Dermis blood vessel endothelial cell (primary cell): ENCODE data around the gene AP2A2. TPM values are rescaled to one million over a fixed set of nuclear protein-coding genes. Genes with fewer than 3 reads are reported as not detected.

Experiments used
- DNase-seq: peaks from one replicate; pipeline ENCODE4 v3.0.0; 2010
- total RNA-seq: library from RNA; depleted of rRNA; stranded (reverse); fragments of >200 nt; gene quantifications from 2 replicates; pipeline ENCODE4 v1.2.3, GENCODE V29; 2014

The AP2A2 gene
- total RNA-seq, 1 donor from 2014 or later, result 51.1 TPM

DNA sequence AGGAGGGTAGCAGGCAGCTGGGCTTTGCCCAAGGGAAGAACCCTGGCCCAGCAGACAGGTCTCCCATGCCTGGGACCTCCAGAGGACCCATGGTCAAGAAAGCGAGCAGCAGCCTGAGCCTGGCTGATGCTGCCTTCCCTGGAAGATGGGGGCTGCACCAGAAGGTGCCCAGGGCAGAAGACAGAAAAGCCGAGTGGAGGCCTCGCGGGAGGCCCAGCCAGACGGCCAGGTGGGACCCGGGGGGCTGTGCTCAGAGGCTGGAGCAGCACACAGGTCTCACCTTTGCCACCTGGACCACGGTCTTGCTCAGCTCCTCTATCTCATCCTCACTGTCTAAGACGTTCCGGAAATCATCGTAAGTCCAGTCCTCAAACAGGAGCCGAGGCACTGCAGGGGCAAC lies 25.9 kb upstream of the AP2A2 start:
- no peak for DNase-seq

DNA sequence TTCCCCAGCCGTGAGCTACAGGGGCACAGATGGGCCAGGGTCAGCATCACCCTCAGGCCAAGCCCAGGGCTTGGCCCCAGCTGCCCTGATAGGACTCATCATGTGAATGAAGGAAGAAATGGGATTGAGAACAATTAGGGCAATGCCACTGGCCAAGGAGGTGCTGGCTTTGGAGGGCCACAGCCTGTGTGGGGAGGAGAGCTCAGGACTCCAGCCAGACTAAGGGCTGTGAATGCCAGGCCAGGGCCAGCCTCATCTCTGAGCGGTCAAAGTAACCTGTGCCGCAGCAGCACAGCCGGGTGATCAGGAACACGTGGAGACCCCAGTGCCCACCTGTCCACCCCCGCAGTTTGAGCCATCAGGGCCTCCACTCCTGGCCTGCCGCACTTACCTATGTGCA lies 25.1 kb upstream of the AP2A2 start:
- no peak for DNase-seq

DNA sequence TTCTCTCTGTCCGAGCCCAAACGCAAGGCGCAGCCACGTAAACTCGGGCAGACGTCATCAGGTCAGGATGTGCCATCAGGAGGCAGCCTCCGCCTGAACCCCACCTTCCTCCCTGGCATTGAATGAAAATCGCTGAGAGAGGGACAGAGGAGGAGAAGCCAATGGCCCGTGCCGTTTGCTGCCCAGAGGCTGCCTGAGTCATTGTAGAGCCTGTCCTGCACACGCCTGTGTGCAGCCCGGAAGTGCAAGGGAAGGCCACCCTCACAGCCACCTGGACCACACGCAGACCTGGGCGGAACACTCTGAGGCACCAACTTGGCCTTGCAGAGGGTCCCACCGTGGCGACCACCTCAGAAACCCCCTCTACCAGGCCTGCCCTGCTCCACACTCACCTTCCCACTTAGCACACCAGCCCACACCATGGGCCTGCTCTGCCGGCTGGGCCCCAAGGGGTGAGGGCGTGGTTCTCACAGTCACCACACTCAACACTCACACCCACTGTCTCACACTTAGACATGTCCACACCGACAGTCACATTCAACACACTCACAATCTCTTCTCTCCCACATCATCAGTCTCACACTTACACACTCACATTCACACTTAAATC lies 24.1 kb upstream of the AP2A2 start:
- DNase-seq, result no peak

DNA sequence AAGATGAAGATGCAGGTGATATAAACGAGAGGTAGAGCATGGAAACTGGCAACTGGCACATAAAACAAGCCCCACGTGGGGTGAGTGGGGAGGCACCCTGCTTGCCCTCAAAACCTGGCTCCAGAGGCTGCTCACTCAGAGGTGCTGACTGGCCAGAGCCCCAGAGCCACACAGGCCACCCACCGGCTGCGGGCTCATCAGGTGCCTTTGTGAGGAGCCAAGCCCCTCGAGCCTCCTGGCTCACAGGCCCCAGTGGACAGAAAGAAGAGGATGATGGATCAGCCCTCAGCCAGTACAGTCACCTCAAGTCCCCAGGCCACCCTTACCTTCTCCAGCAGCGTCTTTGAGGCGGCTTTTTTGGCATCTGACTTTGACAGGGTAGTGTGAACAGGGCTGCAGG lies 21.3 kb upstream of the AP2A2 start:
- no peak for DNase-seq

DNA sequence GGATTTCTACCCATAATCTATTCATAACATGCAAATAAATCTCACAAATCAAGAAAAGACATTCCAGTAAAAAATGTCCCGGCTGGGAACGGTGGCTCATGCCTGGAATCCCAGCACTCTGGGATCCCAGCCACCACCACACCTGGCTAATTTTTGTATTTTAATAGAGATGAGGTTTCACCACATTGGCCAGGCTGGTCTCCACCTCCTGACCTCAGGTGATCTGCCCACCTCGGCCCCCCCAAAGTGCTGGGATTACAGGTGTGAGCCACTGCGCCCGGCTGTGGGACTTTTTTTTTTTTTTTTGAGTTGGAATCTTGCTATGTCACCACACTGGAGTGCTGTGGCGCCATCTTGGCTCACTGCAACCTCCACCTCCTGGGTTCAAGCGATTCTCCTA lies 19.7 kb upstream of the AP2A2 start:
- DNase-seq, result no peak

DNA sequence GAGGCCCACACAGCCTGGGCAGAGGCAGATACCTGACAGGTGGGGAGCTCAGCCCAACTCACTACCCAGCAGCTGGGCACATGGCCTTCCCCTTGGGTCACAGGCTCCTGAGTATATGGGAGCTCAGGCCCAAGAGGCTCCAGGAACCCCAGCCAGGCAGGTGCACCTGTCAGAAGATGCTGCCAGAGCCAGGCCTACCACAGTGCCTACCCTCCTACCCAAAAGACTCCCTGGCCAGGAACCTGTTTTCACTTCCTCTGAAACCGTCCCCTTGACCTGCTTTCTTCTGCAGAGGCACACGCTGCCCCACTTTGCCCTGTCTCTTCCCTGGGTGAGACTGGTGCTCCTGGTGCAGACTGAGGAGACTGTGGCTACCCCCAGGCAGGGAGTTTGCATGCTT lies 18.0 kb upstream of the AP2A2 start:
- DNase-seq, result no peak

DNA sequence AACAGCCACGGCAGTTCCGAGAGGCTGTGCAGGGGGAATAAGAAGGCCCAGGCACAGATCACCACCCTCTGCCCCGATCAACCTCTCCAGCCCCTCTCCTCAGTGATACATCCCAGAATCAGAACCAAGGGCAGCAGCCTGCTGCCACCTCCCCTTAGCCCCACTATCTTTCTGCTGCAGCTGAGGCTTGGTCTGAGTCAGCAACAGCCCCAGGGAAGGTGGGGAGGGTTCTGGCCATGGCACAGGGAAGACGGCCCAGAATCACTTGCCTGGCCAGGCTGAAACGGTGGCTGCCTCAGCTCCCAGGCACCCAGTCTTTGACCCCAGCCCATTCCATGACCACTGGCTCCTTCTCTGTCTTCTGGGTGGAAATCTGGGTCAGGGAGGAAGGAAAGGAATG lies 17.4 kb upstream of the AP2A2 start:
- DNase-seq, result no peak

DNA sequence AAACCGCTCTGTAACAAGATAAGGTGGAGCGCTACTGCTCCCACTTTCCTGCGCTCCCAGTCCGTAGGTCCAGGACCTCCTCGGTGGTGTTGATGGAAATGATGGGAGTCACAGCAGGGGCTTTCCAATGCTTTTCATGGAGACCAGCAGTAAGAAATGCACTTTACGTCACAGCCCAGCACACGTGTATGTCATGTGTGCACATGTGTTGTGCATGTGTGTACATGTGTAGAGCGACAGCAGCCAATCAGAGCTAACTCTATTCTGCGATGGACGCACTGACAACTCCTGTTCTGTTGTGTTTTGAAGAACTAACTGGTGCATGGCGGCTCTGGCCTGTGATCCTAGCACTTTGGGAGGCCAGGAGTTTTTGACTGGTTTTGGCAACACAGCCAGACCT lies 16.3 kb upstream of the AP2A2 start:
- no peak for DNase-seq

DNA sequence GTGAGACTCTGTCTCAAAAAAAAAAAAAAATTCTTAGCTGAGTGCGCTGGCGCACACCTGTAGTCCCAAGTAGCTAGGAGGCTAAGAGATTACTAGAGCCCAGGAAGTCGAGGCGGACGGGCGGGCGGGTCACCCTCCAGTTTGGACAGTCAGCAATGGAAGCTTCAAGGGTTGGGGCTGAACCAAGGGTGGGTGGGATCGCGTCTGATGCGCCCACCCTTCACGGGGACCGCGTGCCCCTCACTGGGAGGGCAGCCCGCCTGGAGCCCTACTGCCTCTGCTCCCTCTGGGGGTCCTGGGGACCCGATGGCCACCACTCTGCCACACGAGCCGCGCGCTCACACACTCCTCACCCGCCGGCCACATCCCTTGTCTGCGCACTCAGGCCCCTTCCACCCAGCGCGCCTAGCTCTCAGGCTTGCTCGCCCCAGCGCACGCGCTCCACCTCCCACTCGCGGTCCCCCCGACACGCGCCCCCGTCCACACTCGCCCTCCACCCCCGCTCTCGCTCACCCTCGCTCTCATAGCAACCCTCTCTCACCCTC lies 15.6 kb upstream of the AP2A2 start:
- DNase-seq, result no peak

DNA sequence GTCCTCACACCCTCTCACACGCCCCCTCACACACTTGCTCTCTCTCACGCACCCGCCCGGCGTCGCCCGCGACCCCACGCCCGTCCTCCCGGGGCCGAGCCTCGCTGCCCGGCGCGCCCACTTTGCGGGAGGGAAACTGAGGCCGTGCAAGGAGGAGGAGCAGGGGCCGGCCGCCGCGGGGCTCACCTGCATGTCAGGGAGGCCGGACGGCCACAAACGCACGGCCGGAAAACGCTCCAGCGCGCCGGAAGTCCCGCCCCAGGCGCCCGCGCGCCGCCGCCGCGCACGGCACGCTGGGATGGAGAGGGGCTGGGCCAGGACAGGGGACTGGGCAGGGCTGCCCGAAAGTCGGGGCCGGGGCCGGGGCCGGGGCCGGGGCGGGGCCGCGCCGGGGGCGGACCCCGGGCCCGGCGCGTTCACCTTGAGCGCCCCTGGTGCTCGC lies 15.1 kb upstream of the AP2A2 start, which contains the start of gene CHID1:
CHID1 (minus strand) TSS at position 222 of the 442 bp plus-strand sequence. CDS start 5,994 bp downstream, outside the sequence.
- DNase-seq, result peak; percentile 86

DNA sequence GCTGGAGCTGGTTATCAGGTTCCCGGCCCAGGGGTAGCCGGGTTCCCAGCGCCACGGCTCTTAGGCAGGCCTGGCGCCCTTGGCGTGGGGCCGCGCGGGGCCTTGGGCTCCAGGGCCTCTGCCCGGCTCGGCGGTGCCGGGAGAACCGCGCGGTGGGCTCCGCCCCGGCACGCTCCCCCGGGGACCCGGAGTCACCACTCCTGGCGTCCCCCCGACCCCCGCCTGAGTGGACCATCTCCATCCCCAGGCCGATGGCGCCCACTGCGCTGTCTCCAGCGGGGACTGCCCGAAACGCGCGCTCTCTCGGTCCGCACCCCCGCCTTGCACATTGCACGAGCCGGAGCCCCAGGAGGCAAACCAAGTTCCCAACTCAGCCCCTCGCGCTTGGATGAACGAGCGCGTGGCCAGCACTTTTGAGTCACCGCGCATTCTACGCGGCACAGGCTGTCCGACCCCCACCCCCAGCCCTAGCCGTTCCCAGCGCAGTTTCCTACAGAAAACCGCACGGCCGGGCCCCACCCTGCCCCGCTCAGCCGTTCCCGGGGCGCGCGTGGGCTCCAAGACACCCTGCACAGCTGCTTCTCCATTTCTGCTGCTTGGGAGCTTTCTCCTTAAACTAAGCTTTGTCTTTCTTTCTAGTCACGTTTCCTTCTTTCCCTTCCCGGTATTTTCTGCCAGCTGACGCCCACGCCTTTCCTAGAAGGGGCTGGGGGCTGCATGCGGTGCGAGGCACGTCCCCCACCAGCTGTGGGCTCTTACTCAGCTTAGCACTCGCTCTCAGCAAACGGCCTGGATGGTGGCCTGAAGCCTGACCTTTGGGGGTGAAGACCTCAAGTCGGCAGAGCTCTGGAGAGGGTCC lies 14.4 kb upstream of the AP2A2 start:
- peak; percentile 58 for DNase-seq

DNA sequence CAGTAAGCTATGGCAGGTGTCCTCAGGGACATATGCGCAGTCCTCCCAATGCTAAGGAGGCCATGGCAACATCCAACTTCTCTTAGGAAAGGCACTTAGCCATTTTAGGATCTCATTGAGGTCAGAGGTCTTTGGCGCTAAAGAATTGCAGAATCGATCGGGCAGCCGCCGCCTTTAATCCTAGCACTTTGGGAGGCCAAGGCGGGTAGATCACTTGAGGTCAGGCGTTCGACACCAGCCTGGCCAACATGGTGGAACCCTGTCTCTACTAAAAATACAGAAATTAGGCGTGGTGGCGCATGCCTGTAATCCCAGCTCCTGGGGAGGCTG lies 13.8 kb upstream of the AP2A2 start:
- DNase-seq, result no peak

DNA sequence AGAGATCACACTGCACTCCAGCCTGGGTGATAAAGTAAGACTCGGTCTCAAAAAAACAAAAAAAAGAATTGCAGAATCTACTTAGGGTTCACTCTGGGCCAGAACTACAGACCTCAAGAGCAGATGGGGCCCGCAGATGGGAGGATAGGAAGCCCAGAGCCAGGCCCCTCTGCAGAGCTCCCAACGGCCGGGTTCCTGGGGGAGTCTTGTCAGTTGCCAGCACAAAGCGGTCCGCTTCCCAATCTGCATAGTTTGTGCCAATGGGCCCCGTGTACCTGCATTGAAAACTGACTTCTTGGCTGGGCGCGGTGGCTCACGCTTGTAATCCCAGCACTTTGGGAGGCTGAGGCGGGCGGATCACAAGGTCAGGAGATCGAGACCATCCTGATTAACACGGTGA lies 13.4 kb upstream of the AP2A2 start:
- DNase-seq, result no peak

DNA sequence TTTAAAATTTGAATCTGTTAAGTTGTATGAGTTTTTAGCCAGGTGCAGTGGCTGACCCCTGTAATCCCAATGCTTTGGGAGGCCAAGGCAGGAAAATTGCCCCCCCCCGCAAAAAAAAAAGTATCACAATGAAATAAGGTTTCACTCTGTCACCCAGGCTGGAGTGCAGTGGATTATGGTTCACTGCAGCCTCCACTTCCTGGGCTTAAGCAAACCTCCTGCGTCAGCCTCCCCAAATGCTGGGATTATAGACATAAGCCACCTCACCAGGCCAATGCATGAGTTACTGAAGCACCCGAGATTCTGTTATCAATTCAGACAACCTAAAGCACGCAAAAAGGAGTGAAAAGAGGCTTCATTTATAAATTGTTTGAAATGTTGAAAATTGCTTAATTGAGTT lies 12.6 kb upstream of the AP2A2 start:
- no peak for DNase-seq

DNA sequence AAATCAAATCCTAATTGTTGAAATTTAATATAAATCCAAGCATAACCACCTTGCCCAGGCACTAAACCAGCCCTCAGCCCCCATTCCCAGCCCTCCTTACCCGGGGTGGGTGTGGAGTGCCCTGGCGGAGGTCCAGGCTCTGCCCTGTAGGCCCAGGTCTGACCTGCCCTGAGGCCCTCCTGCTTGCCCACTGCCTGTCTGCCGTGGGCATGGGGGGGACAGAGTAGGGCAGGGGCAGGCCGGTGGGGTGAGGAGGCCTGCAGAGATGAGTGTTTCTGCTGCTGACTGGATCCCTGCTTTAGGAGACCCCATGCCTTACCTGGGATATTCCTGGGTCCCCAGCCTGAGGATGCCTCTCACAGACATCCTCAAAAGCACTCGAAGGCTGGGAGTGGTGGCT lies 11.5 kb upstream of the AP2A2 start:
- no peak for DNase-seq

DNA sequence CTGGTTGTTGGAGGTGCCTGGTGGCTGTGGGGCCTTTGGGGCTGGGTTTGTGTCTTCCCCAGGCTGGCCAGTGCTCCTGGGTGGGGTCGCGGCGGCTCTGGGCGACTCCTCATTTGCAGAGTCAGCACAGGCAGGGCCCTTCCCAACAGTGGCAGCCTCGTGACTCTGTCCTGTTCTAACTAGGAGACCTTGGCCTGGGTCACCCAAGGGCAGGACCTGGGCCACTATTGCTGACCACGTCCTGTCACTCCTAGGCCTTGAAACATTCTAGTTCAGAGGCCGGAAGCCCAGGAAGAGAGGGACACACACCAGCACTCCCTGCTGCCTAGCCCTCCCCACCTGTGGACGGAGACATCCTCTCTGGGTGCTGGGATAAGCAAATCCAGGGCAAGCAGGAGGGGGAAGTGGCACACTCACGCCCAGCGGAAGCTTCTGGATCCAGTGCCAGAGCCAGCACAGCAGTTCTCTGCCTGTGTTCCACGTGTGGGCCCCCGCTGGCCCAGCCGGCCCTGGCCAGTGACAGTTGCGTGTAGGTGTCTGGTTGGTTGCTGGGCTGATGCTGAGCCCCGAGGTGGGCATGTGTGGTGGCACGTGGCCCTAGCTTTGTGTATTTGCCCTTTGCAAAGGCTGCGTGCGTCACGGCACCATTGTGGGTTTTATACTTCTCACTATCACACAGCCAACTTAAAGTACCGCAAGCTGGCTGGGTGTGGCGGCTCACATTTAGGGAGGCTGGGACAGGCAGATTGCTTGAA lies 10.7 kb upstream of the AP2A2 start:
- no peak for DNase-seq

DNA sequence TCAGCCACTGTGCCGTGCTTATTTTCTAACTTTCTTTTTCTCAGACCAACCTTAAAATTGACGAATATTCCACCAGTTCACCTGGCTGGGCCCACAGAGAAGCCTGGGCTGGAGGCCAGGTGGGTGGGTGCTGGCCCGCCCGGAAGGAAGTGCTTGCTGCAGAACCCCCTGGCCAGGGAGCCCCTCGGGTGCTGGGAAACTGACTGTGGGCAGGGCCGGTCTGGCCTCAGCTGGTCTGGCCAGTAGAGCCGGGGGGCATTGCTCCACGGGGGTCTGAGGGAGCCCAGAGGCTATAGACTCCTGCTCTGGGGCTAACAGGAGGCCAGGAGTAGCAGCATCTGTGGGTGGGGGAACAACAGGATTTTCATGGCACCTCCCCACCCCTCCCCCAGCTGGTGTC lies 8.2 kb upstream of the AP2A2 start:
- no peak for DNase-seq

DNA sequence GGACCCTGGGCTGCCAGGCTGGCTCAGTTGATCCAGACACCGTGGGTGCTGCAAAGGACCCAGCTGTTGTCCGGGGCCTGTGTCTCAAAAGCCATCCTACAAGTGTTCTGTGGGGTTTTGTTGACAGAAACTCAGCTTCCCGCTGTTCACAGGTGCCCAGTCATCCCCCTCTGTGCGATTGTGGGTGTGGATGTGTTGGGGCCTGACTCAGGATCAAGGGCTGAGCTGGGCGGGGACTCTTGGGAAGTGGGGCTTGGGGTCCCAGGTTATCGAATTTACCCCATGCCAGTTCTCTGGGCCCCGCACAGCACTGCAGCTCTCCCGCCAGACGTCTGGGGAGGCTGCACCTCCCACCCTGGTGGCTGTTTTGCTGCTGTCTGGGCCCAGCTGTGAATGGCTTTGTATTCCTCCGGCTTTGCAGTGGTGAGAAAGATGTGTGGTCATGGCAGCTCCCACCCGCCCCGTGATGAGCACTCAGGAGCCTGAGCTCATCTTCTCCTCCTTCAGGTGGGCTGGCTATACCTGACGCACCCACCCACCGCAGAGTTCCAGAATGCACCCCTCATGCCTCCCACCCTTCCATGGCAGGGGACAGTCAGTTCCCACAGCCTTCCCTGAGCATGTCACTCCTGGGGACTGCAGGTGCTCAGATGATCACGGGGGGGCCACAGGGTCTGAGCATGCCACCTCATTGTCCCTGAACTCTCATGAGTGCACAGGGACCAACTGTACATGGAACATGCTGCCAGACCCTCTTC lies 3.6 kb upstream of the AP2A2 start:
- DNase-seq, result no peak

DNA sequence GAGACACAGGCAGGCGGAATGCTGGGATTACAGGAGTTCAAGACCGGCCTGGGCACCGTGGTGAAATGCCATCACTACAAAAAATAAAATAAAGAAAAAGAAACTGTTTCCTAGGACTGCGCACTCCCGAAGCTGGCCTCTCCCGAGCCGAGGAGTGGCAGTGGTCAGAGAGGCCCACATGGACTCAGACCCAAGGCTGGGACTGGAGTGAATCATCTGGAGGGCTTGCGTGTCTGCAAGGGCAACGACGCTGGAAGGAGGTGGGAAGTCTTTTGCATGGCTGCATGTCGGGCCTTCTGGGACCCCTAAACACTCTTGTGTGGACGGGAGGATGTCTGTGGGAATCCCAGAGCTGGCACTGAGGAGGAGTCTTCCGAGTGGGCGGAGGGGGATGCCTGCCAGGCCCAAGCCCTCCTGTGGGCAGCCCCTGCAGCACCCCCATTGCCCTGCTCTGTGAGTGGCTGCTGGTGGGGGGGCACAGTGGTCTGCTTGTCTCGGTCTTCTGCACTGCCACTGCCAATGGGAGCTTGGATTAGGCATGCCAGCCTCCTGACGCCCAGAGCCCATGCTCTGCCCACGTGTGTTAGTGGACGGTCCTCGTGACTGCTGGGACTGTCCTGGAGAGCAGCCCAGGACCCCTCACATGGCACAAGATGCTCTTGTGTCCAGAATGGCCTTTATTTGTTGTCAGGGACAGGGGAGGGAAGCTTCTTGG lies 1.8 kb upstream of the AP2A2 start:
- DNase-seq, result no peak

DNA sequence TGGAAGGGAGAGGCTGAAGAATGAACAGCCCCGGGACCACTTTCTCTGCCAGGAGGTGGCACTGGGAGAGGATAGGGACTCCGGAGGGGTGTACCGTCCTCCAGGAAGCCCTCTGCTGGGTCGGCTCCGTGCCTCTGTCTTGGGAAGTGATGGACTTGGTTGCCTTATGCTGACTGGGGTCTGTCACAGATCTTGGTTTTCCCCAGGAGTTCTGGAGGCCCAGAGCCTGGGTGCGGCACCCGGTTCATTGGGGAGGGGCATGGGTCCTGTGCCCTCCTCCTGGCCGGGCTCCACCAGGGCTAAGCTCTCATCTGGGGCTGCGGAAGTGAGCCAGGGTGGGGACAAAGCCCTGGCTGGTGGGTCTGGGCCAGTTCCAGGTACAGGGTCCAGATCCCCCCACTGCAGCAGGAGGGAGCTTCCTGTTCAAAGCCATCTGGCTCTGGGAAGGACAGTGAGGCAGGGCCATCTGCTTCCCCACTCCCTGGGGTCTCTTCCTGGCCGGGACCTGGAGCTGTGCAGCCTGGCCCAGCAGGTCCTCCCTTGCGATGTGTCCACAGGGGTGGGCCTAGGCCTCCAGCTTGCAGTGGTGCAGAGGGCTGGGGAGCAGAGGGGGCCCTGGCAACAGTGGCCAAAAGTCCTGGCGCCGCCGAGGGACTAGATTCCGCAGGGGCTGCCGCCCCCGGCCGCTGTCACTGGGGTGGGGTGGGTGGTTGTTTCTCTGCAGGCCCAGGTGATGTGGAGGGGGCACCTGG lies 1.1 kb upstream of the AP2A2 start:
- DNase-seq, result no peak

DNA sequence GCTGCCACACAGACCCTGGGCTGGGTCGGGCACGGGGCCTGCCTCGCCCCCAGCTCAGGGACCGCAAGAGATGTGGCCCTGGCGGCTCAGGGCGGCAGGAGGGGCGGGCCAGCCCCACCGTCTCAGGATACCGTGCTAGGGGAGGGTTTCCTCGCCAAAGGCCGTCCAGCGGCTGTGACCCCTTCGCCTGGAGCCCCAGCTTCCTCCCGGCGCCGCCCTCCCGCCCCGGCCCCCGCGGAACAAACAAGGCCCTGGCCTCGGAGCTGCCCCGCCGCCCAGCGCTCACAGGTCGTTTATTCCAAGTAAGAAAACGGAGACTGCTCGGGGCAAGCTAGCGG lies 543 bp upstream of the AP2A2 start:
- DNase-seq, result no peak
